Activated T-helper 9 cell treated with anti-CD3 and anti-CD28 coated beads, Interleukin-2, amount 50 U/mL, for 16 hours (primary cell): ENCODE data around the gene CLCN2.

Source experiments
- DNase-seq: peaks from one replicate; pipeline ENCODE4 v3.0.0-alpha.2; 2020; ENCODE audit warnings: low read depth

The CLCN2 gene

DNA sequence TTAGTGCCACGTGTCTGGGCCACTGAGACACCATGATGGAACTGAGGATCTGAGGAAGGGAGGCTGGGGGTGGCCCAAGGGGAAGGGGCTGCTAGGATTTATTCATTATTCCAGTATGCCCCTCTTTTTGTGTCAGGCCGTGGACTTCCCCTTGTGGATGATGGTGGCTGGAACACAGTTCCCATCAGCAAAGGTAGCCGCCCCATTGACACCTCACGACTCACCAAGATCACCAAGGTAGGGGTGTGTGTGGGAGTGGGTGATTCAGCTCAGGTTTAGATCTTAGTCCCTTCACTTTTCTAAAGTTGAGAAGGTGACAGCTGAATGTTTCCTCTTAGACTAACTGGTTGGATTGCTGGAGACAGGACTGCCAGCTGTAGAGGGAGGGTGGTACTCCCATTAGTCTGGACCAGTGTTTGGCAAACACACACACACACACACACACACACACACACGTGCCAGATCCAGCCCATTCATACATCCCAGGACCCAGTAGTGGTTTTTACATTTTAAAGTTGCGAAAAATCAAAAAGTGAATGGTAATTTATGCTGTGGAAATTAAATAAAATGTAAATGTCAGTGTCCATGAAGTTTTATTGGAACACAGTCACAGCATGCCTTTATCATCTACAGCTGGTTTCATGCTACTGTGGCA, 35.6 kb downstream of the CLCN2 start:
- peak; percentile 21 for DNase-seq

GRCh38 chr3:184325269-184325668, 36.1 kb downstream of the CLCN2 start:
- DNase-seq = no peak

DNA sequence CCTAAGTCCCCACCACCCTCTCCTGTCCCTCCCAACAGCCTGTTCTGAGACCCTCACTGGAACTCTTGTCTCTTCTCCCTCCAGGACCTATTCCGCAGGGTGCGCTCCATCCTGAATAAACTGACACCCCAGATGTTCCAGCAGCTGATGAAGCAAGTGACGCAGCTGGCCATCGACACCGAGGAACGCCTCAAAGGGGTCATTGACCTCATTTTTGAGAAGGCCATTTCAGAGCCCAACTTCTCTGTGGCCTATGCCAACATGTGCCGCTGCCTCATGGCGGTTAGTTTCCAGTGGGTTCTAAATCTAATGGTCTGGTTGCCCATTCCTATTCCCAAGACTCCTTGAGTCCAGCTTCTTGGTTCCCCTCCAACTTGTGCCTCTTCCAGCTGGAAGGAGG, 37.7 kb downstream of the CLCN2 start:
- DNase-seq = no peak

DNA sequence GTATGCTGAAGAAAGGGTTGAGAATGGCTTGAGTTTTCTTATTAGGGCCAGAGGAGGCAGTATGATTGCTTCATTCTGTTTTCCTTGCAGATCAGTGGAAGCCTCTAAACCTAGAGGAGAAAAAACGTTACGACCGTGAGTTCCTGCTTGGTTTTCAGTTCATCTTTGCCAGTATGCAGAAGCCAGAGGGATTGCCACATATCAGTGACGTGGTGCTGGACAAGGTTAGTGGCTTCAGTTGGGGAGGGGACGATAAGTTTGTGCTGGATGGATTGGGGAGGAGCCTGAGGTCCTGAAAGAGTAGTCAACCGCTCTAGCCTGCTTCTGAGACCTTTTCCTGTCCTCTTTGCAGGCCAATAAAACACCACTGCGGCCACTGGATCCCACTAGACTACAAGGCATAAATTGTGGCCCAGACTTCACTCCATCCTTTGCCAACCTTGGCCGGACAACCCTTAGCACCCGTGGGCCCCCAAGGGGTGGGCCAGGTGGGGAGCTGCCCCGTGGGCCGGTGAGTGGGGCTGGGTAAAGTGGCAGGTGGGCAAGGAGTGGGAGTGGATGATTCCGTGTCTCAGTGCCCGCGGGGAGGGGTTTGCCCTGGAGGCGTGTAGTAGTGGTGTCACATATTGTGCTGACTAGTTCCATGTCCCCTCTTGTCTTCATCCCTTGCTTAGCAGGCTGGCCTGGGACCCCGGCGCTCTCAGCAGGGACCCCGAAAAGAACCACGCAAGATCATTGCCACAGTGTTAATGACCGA, 38.5 kb downstream of the CLCN2 start:
- no peak for DNase-seq

- DNase-seq = no peak
Observed at GRCh38 chr3:184321666-184322065, 39.7 kb downstream of the CLCN2 start.

GRCh38 chr3:184320104-184320445, 41.3 kb downstream of the CLCN2 start:
- DNase-seq = no peak

- DNase-seq = no peak
Observed at GRCh38 chr3:184317201-184317600, 44.2 kb downstream of the CLCN2 start.

DNA sequence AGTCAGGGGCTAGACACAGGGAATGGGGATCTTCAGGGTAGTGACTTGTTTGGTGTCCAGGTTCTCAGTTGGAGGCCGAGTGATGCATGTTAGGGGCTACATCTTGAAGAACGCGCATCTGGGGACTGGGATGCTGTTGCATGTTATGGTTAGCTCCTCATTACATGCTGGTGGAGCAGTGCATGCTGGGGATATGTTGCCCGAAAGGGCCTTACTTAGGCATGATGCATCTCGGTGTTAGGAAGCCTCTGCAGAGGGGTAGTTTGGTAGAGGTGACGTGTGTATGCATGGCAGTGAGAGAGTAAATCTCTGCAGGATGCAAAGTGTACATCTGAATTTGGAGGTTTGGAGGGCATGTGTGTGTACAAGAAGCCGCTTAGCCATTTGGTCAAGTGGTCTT, 44.6 kb downstream of the CLCN2 start:
- no peak for DNase-seq

DNA sequence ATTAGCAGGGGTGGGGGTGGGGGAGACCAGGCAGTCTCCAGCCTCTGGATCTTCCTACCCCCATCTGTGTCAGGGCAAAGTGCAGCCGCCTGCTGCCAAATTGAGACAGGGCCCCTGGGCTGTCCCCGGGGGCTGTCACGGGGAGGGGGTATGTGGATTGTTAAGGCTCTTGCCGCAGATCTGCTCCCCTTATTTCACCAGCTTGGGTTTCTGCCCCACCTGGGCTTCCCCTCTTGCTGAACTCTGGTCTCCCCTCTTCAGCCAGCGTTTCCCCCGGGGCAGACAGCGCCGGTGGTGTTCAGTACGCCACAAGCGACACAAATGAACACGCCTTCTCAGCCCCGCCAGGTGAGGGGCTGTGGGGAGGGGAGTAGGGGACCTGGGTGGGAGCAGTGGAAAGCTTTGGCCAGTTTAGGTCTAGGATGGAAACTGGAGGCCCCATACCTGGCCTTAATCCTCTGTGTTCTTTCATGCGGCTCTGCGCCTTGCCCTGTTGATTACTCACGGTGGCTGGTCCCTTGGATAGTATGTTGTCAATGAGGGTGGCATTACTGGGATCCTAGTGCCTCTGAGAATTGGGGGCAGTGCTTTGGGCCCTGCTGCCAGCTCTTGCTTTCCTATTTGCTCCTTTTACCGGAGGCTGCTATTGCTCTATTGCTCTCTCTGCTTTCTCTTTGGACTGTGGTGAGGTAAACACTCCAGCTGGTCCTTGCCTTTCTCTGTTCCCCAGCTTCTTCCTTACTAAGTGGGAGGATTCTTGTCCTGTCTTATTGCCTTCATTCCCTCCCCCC, 45.3 kb downstream of the CLCN2 start:
- DNase-seq = no peak

DNA sequence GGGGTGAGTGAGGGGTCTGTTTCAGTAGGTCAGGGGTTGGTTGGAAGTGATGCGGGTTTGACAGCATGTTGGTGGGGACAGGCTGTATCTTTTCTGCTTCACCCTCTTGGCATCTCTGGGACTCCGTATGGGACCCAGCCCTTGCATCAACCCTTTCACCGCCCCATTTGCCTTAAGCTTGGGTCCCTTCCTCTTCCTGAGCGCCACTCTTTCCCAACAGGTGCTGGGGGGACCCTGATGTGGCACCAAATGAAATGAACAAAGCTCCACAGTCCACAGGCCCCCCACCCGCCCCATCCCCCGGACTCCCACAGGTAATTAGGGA, 45.9 kb downstream of the CLCN2 start:
- DNase-seq = no peak

GRCh38 chr3:184314700-184315542, 46.5 kb downstream of the CLCN2 start:
- DNase-seq = peak; percentile 64

GRCh38 chr3:184314363-184314699, 47.1 kb downstream of the CLCN2 start, which contains the start of gene EIF4G1:
Gene EIF4G1, plus strand, starts transcription at chr3:184314606. Its CDS starts 1,191 bp downstream, at chr3:184315797.
- peak; percentile 90 for DNase-seq

- DNase-seq = no peak
Observed at GRCh38 chr3:184311633-184312032, 49.8 kb downstream of the CLCN2 start.

- DNase-seq = no peak
Observed at GRCh38 chr3:184308744-184309143, 52.7 kb downstream of the CLCN2 start.

- DNase-seq = no peak
Observed at GRCh38 chr3:184307915-184308314, 53.5 kb downstream of the CLCN2 start.

- no peak for DNase-seq
Observed at GRCh38 chr3:184306341-184306972, 54.9 kb downstream of the CLCN2 start.

DNA sequence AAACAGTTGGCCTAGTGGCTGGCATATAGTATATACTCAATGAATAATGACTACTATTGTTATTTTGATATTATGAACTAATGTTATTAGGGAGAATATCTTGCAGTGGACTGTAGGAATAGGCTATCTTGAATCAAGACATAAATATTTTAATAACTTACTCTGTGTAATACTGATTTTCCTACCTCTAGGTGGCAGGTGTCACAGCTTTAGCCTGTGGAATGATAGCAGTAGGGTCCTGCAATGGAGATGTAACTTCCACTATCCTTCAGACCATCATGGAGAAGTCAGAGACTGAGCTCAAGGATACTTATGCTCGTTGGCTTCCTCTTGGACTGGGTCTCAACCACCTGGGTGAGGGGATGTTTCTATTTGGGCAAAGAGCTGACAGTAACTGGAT, 55.8 kb downstream of the CLCN2 start:
- no peak for DNase-seq

- no peak for DNase-seq
Observed at GRCh38 chr3:184300378-184300720, 61.1 kb downstream of the CLCN2 start.

- no peak for DNase-seq
Observed at GRCh38 chr3:184299488-184300377, 61.7 kb downstream of the CLCN2 start.

- DNase-seq = peak; percentile 99
Observed at GRCh38 chr3:184298759-184299487, 62.5 kb downstream of the CLCN2 start, which contains the start of gene PSMD2. Gene PSMD2, plus strand, starts transcription at chr3:184299241. Its CDS starts 26 bp downstream, at chr3:184299267.
